DND-41 (cell line): ENCODE measurements around the gene SFMBT2.

Source experiments
- EZH2 ChIP-seq: IDR thresholded peaks from 3 replicates; pipeline ENCODE4 v1.6.1; 2012; ENCODE audit warnings: borderline replicate concordance, low read depth, mild to moderate bottlenecking, moderate library complexity, low read length, inconsistent platforms; ENCODE audit not compliant: severe bottlenecking
- TF ChIP-seq, protein P1 (sequence below): IDR thresholded peaks from 2 replicates; pipeline ENCODE4 v1.5.1; 2012; ENCODE audit warnings: borderline replicate concordance, low read length, moderate library complexity, mild to moderate bottlenecking; ENCODE audit not compliant: poor library complexity, severe bottlenecking; ENCODE audit errors: extremely low read depth

DNA sequence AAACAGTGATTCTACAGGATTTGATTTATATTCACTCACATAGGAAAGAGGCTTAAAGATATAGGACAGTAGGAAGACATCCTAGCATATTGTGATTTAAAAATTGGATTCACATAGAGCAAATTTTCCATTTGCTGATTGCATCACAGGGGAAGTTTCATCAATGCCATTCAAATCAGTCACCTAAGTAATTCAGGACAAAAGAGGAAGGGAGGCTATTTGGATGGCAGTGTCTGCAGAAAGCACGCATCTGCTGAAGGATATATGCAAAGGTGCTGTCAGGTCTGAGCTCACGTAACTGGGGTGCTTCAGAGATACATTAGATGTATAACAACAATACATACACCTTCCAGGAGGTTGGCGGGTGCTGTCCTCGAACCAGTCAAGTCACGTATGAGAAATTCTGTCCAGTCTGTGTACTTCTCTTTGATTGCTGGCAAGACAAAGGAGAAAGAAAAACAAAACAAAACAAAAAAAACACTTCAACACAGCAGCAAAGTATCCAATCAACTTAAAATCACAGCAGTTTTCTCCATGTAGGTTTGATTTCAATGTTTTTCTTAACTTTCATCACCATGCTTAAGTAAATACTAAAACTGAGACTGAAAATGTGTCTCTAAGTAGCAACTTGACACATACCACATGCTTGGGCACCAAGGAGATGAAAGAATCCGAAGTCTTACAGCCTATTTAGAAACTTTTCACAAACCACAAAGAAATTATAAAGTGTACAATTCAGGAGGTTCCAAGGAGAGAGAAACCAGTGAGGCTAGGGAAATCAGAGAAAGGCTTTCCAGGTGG is 125.1 kb downstream of the SFMBT2 start:
- TF ChIP-seq, protein P1, sequence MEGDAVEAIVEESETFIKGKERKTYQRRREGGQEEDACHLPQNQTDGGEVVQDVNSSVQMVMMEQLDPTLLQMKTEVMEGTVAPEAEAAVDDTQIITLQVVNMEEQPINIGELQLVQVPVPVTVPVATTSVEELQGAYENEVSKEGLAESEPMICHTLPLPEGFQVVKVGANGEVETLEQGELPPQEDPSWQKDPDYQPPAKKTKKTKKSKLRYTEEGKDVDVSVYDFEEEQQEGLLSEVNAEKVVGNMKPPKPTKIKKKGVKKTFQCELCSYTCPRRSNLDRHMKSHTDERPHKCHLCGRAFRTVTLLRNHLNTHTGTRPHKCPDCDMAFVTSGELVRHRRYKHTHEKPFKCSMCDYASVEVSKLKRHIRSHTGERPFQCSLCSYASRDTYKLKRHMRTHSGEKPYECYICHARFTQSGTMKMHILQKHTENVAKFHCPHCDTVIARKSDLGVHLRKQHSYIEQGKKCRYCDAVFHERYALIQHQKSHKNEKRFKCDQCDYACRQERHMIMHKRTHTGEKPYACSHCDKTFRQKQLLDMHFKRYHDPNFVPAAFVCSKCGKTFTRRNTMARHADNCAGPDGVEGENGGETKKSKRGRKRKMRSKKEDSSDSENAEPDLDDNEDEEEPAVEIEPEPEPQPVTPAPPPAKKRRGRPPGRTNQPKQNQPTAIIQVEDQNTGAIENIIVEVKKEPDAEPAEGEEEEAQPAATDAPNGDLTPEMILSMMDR, result no peak
- no peak for TF ChIP-seq EZH2
